HepG2 (cell line): Measurements from ENCODE around the gene IGF2BP3. TPM values are rescaled to one million over a fixed set of nuclear protein-coding genes. Genes with fewer than 3 reads are reported as not detected.

Experiments used
- ATAC-seq: fragments of 200-7000 bp; cut with Tn5 transposase; 3 replicates; pipeline ENCODE4 v1.9.1; 2020; ENCODE audit warnings: mild to moderate bottlenecking, moderate library complexity
- BruUV-seq: library from RNA; stranded (reverse); fragments of 400-500 nt; replicated peaks from 2 replicates; lab custom pipeline; 2021; lab: Mats Ljungman, UMichigan
- CTCF ChIA-PET: fragments of 300-600 bp; formaldehyde crosslinking; extraction: SDS; loops from one replicate; lab custom pipeline; 2021; ENCODE audit warnings: low total read pairs, inconsistent platforms, low intra/inter-chr PET ratio; lab: Yijun Ruan, JAX
- POLR2A ChIA-PET: fragments of 350-600 bp; sonication (Branson Sonifier 250); formaldehyde crosslinking; loops from one replicate; lab custom pipeline; 2020; ENCODE audit warnings: antibody characterized with exemption, inconsistent platforms; lab: Yijun Ruan, JAX
- DNase-seq: peaks from one replicate; pipeline ENCODE4 v3.0.0-alpha.2; 2015; ENCODE audit warnings: low spot score
- FAIRE-seq: peaks from 3 replicates; lab custom pipeline; 2011; peaks lifted over from hg19 to GRCh38; lab: Jason Lieb, UNC
- H2AFZ ChIP-seq: one replicate; pipeline ENCODE4 v1.6.1; 2011; ENCODE audit warnings: low read length, inconsistent platforms
- H3K27ac ChIP-seq: fragments of 300-600 bp; 3 replicates; pipeline ENCODE4 v1.8.0; 2011; ENCODE audit warnings: mixed run types, mild to moderate bottlenecking, mixed read lengths, low read length, inconsistent platforms; ENCODE audit not compliant: insufficient read depth; ENCODE audit errors: extremely low read length
- H3K27me3 ChIP-seq, 2 experiments: fragments of 200-600 bp in 1 of 2; 2 replicates in 1 of 2; 3 replicates in 1 of 2; pipeline versions ENCODE4 v1.6.0 to v1.8.0; 2011; ENCODE audit warnings: low read length in 2 of 2, mild to moderate bottlenecking in 2 of 2, moderate library complexity in 2 of 2, inconsistent platforms in 1 of 2; ENCODE audit not compliant: insufficient read depth in 2 of 2, control insufficient read depth in 1 of 2
- H3K36me3 ChIP-seq, 2 experiments: fragments of 200-600 bp in 1 of 2; replicated peaks in 1 of 2; 2 replicates in 1 of 2; 3 replicates in 1 of 2; pipeline versions ENCODE4 v1.5.1 to v1.8.0; 2011; ENCODE audit warnings: low read length in 2 of 2, inconsistent platforms in 1 of 2; ENCODE audit not compliant: insufficient read depth in 2 of 2, control insufficient read depth in 1 of 2
- H3K4me1 ChIP-seq: 2 replicates; pipeline ENCODE4 v1.5.1; 2012; ENCODE audit warnings: low read length, inconsistent platforms; ENCODE audit not compliant: insufficient read depth
- H3K4me2 ChIP-seq: 2 replicates; pipeline ENCODE4 v1.6.0; 2011; ENCODE audit warnings: low read depth, low read length, inconsistent platforms
- H3K4me3 ChIP-seq, 3 experiments: fragments of 200-600 bp in 1 of 3; sonication (generic), shearing (Covaris generic) in 1 of 3; replicated peaks in 1 of 3; 2 replicates each; pipeline ENCODE4 v1.5.1; 2011 to 2016; ENCODE audit warnings: low read length in 3 of 3, inconsistent platforms in 2 of 3, low read depth in 2 of 3, mild to moderate bottlenecking in 2 of 3, control low read depth in 1 of 3, mixed read lengths in 1 of 3; ENCODE audit not compliant: insufficient read depth in 1 of 3
- H3K79me2 ChIP-seq: one replicate; pipeline ENCODE4 v1.6.1; 2011; ENCODE audit warnings: low read length, inconsistent platforms; ENCODE audit not compliant: insufficient read depth
- H3K9ac ChIP-seq: 2 replicates; pipeline ENCODE4 v1.6.0; 2011; ENCODE audit warnings: mild to moderate bottlenecking, low read depth, low read length, inconsistent platforms; ENCODE audit not compliant: insufficient read depth
- H3K9me3 ChIP-seq: 2 replicates; pipeline ENCODE4 v1.5.1; 2012; ENCODE audit warnings: mild to moderate bottlenecking, low read length
- H4K20me1 ChIP-seq: 2 replicates; pipeline ENCODE4 v1.6.0; 2011; ENCODE audit warnings: inconsistent platforms, mild to moderate bottlenecking, low read length, moderate library complexity; ENCODE audit not compliant: insufficient read depth
- CBFB ChIP-seq: sonication (generic); formaldehyde crosslinking; IDR thresholded peaks from 2 replicates; pipeline ENCODE4 v1.4.0; 2020; ENCODE audit warnings: missing genetic modification reagents
- FOSL1 ChIP-seq: sonication (generic); formaldehyde crosslinking; IDR thresholded peaks from 2 replicates; pipeline ENCODE4 v1.9.0; 2021; ENCODE audit warnings: missing genetic modification reagents, borderline replicate concordance
- FOXA1 ChIP-seq, 2 experiments: fragments of 450-650 bp in 1 of 2; sonication (generic) in 1 of 2; formaldehyde crosslinking in 1 of 2; IDR thresholded peaks; 2 replicates each; pipeline versions ENCODE4 v1.4.0 to v1.6.1; 2016 to 2020; ENCODE audit warnings: missing genetic modification reagents in 1 of 2
- HNRNPLL ChIP-seq: fragments of 200-400 bp; formaldehyde crosslinking; IDR thresholded peaks from 2 replicates; pipeline ENCODE4 v1.6.1; 2017; ENCODE audit warnings: mild to moderate bottlenecking, low read depth, low read length; ENCODE audit not compliant: poor library complexity, severe bottlenecking
- KDM2A ChIP-seq: sonication (generic); formaldehyde crosslinking; IDR thresholded peaks from 2 replicates; pipeline ENCODE4 v1.4.0; 2020; ENCODE audit warnings: low read depth, missing genetic modification reagents, borderline replicate concordance
- NAIF1 ChIP-seq: sonication (generic); formaldehyde crosslinking; IDR thresholded peaks from 2 replicates; pipeline ENCODE4 v1.5.0; 2020; ENCODE audit warnings: mild to moderate bottlenecking, missing genetic modification reagents, borderline replicate concordance
- NFYB ChIP-seq: sonication (generic); formaldehyde crosslinking; IDR thresholded peaks from 2 replicates; pipeline ENCODE4 v1.4.0; 2020; ENCODE audit warnings: missing genetic modification reagents
- TBL1XR1 ChIP-seq: fragments of 150-350 bp; IDR thresholded peaks from 2 replicates; pipeline ENCODE4 v1.6.1; 2014; ENCODE audit warnings: borderline replicate concordance, low read length; ENCODE audit not compliant: partially characterized antibody
- ZKSCAN1 ChIP-seq: fragments of 150-350 bp; IDR thresholded peaks from 2 replicates; pipeline ENCODE4 v1.6.1; 2014; ENCODE audit warnings: low read length
- ZNF142 ChIP-seq: sonication (generic); formaldehyde crosslinking; IDR thresholded peaks from 2 replicates; pipeline ENCODE4 v1.4.0; 2020; ENCODE audit warnings: missing genetic modification reagents
- ZNF317 ChIP-seq: sonication (generic); formaldehyde crosslinking; IDR thresholded peaks from 2 replicates; pipeline ENCODE4 v1.5.0; 2020; ENCODE audit warnings: mild to moderate bottlenecking, missing genetic modification reagents
- ZNF607 ChIP-seq: sonication (generic); formaldehyde crosslinking; IDR thresholded peaks from 2 replicates; pipeline ENCODE4 v1.5.1; 2020; ENCODE audit warnings: missing genetic modification reagents, mild to moderate bottlenecking, borderline replicate concordance
- ZNF7 ChIP-seq: IDR thresholded peaks from 2 replicates; pipeline ENCODE4 v1.6.1; 2016; ENCODE audit warnings: missing biosample characterization, missing genetic modification reagents
- ZNF749 ChIP-seq: sonication (generic); formaldehyde crosslinking; IDR thresholded peaks from 2 replicates; pipeline ENCODE4 v1.8.0; 2022; ENCODE audit warnings: mild to moderate bottlenecking, missing genetic modification reagents, moderate library complexity, borderline replicate concordance
- WGBS: methylation state at CpG from one replicate; pipeline ENCODE4 v1.1.6; 2017; ENCODE audit warnings: low lambda C conversion rate; 5-methylcytosine and 5-hydroxymethylcytosine counted together
- in situ Hi-C: cut with HindIII; loops from 2 replicates; pipeline ENCODE4 v1.10.0; 2017; ENCODE audit warnings: low pct_unique_long_range_greater_than_20kb; ENCODE audit not compliant: extremely low pct_ligation_motif_present
- intact Hi-C: fragments of 100-400 bp; cut with micrococcal nuclease; formaldehyde crosslinking; loops from one replicate; pipeline ENCODE4 v1.10.0; 2022; ENCODE audit not compliant: unreplicated experiment
- polyA plus RNA-seq, 8 experiments: library from polyadenylated mRNA; depleted of rRNA in 3 of 8; stranded (reverse) in 7 of 8; unstranded in 1 of 8; fragments of >200 nt; fragmentation: Illumina TruSeq in 4 of 8; extraction: Trizol in 4 of 8; gene quantifications; 2 replicates each; pipeline versions ENCODE4 v1.2.1 to v1.2.3, GENCODE V29; 2011 to 2016; ENCODE audit warnings: low read depth in 4 of 8, missing spikeins in 1 of 8, mixed read lengths in 1 of 8; ENCODE audit not compliant: insufficient read depth in 1 of 8
- total RNA-seq, 5 experiments: library from RNA; depleted of rRNA; stranded (reverse); fragments of >200 nt; fragmentation: Illumina TruSeq; extraction: Trizol; gene quantifications; 2 replicates each; pipeline ENCODE4 v1.2.3, GENCODE V29; 2016; ENCODE audit warnings: low read depth in 1 of 5
- TF ChIP-seq, protein P1 (sequence below): sonication (generic); formaldehyde crosslinking; IDR thresholded peaks from 2 replicates; pipeline ENCODE4 v1.4.0; 2020; ENCODE audit warnings: missing genetic modification reagents
- TF ChIP-seq, protein P2 (sequence below): sonication (generic); formaldehyde crosslinking; IDR thresholded peaks from 2 replicates; pipeline ENCODE4 v1.5.0; 2020; ENCODE audit warnings: missing genetic modification reagents

The IGF2BP3 gene
- total and polyA plus RNA-seq, 2 of the 13 experiments (the other 11 are each of a cell fraction or from before 2014, with no cell fraction given): 37.7 to 39.5 TPM

GRCh38 chr7:23373151-23374004, 96.9 kb downstream of the IGF2BP3 start:
- peaks cover 53% of the 10 kb centered on the region for H3K79me2 ChIP-seq
- ChIA-PET POLR2A (no interaction called here), CTCF (no interaction called here)
- no TSS peak for BruUV-seq
- WGBS: 97% methylated on average over 6 of the region's 6 CpGs
- intact Hi-C loops (no loop called here), in situ Hi-C loops (no loop called here)
- H3K9me3 ChIP-seq: no peaks in the 10 kb centered on the region
- DNase-seq (no peak), ATAC-seq (no peak), FAIRE-seq (no peak)
- H4K20me1 ChIP-seq: no peaks in the 10 kb centered on the region; the same call in 1 of the 2 replicates
- no peak overlapping the region for H2AFZ ChIP-seq
- H3K4me1 ChIP-seq: peaks cover 11% of the 10 kb centered on the region; the same call in 1 of the 2 replicates
- no peak overlapping the region for H3K9ac ChIP-seq
- TF ChIP-seq TBL1XR1 (no peak), KDM2A (CRISPR knock-in tag) (no peak), ZNF317 (CRISPR knock-in tag) (no peak), ZNF142 (CRISPR knock-in tag) (no peak), CBFB (CRISPR knock-in tag) (no peak), HNRNPLL (no peak), ZNF749 (CRISPR knock-in tag) (no peak), FOXA1 (IDR thresholded peaks at IDR 0.05) (no peak), FOXA1 (CRISPR knock-in tag; IDR thresholded peaks at IDR 0.05) (no peak), NFYB (CRISPR knock-in tag) (no peak), ZNF7 (CRISPR knock-in tag) (no peak), FOSL1 (CRISPR knock-in tag) (no peak), NAIF1 (CRISPR knock-in tag) (no peak), ZNF607 (CRISPR knock-in tag) (no peak), ZKSCAN1 (no peak)
- TF ChIP-seq, protein P1, sequence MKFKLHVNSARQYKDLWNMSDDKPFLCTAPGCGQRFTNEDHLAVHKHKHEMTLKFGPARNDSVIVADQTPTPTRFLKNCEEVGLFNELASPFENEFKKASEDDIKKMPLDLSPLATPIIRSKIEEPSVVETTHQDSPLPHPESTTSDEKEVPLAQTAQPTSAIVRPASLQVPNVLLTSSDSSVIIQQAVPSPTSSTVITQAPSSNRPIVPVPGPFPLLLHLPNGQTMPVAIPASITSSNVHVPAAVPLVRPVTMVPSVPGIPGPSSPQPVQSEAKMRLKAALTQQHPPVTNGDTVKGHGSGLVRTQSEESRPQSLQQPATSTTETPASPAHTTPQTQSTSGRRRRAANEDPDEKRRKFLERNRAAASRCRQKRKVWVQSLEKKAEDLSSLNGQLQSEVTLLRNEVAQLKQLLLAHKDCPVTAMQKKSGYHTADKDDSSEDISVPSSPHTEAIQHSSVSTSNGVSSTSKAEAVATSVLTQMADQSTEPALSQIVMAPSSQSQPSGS: no peak
- TF ChIP-seq, protein P2, sequence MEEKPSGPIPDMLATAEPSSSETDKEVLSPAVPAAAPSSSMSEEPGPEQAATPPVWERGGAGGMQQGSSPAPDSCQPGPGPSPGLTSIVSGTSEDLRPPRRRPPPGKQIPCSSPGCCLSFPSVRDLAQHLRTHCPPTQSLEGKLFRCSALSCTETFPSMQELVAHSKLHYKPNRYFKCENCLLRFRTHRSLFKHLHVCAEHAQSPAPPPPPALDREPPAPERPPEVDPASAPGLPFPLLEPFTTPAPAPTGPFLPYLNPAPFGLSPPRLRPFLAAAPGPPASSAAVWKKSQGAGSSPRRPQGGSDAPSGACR (CRISPR knock-in tag): no peak
- H3K27me3 ChIP-seq: no peaks in the 10 kb centered on the region
- H3K4me3 ChIP-seq: no peak overlapping the region
- H3K27ac ChIP-seq: no peak overlapping the region
- H3K4me2 ChIP-seq: no peak overlapping the region
- H3K36me3 ChIP-seq: peaks cover 0 to 28% of the 10 kb centered on the region in 2 experiments; a peak in 2 of 5 replicates
